Adrenal gland (tissue), 12 donors: Measurements from ENCODE around the gene TIMMDC1. TPM values are rescaled to one million over a fixed set of nuclear protein-coding genes. Genes with fewer than 3 reads are reported as not detected.

Source experiments
- DNase-seq, 7 donors: peaks; one replicate each; pipeline ENCODE4 v3.0.0-alpha.2; 2019 to 2020
- H3K27ac ChIP-seq, 5 donors: fragments of 200-600 bp; sonication (generic) in 4 of 5; 1 replicate in 3 of 5; 2 replicates in 2 of 5; pipeline versions ENCODE4 v1.5.1 to v1.8.0; 2016 to 2020; ENCODE audit warnings: mild to moderate bottlenecking in 1 of 5
- H3K27me3 ChIP-seq: fragments of 200-600 bp; 2 replicates; pipeline ENCODE4 v1.8.0; 2021
- H3K36me3 ChIP-seq, 2 donors: fragments of 200-600 bp; replicated peaks in 1 of 2; 1 replicate in 1 of 2; 2 replicates in 1 of 2; pipeline versions ENCODE4 v1.5.1 to v1.8.0; 2018 to 2022
- H3K4me1 ChIP-seq, 2 donors: fragments of 200-600 bp; replicated peaks in 1 of 2; 1 replicate in 1 of 2; 2 replicates in 1 of 2; pipeline versions ENCODE4 v1.5.1 to v1.8.0; 2018 to 2021
- H3K4me3 ChIP-seq, 4 donors: fragments of 200-600 bp; sonication (generic) in 3 of 4; one replicate each; pipeline ENCODE4 v1.5.1; 2016 to 2018
- H3K9me3 ChIP-seq, 3 donors: fragments of 200-600 bp; sonication (generic) in 1 of 3; replicated peaks in 1 of 3; 1 replicate in 2 of 3; 2 replicates in 1 of 3; pipeline versions ENCODE4 v1.5.1 to v1.8.0; 2016 to 2021
- CTCF ChIP-seq, 6 experiments: fragments of 450-650 bp in 4 of 6; fragments of 200-600 bp in 2 of 6; sonication (generic) in 1 of 6; IDR thresholded peaks; 1 replicate in 5 of 6; 2 replicates in 1 of 6; pipeline versions ENCODE4 v1.5.1 to v1.8.0; 2016 to 2021; ENCODE audit warnings: antibody characterized with exemption in 6 of 6, mild to moderate bottlenecking in 2 of 6, moderate library complexity in 1 of 6
- POLR2A ChIP-seq, 2 donors: fragments of 450-650 bp; IDR thresholded peaks; one replicate each; pipeline ENCODE4 v1.6.1; 2017; ENCODE audit warnings: antibody characterized with exemption in 2 of 2, mild to moderate bottlenecking in 2 of 2, moderate library complexity in 1 of 2
- WGBS, 4 donors: extraction: QIAGEN DNeasy Blood & Tissue Kit in 2 of 4; methylation state at CpG; one replicate each; pipeline versions ENCODE4 v1.1.5 to v1.1.7; 2013 to 2017; 5-methylcytosine and 5-hydroxymethylcytosine counted together
- intact Hi-C, 2 donors: fragments of 100-400 bp; cut with DNase I; formaldehyde crosslinking; loops; one replicate each; pipeline versions ENCODE4 v1.14.1 to v1.15.0; 2022 to 2023
- polyA plus RNA-seq, 3 donors: library from polyadenylated mRNA; stranded (reverse); fragments of 200-250 nt in 2 of 3; fragments of 350-450 nt in 1 of 3; fragmentation: Illumina TruSeq in 1 of 3; extraction: RNeasy Lipid Tissue Mini Kit (QIAGEN cat#74804) in 1 of 3; gene quantifications; one replicate each; pipeline ENCODE4 v1.2.3, GENCODE V29; 2013 to 2014
- total RNA-seq, 9 donors: library from RNA; depleted of rRNA in 4 of 9; stranded (reverse); fragments of >200 nt in 4 of 9; fragments of 120-200 nt in 1 of 9; fragmentation: NEBNext Ultra II Directional in 1 of 9; extraction: Animal tissue kit (Norgen Biotek cat#: 25700) in 1 of 9; gene quantifications; one replicate each; pipeline versions ENCODE4 v1.1.0 to v1.2.4, GENCODE V29; 2013 to 2023
- donor health status: healthy with polysubstance abuse.
- donor health status: Bipolar disorder and iron deficiency.
- donor health status: DM: yes; HTN: yes; CAD: no.
- donor health status: DM: no; HTN: no; CAD: no.
- donor health status: DM: no; HTN: no; CAD: no.
- donor health status: DM: yes; HTN: yes; CAD: no.

The TIMMDC1 gene
- total and polyA plus RNA-seq, 12 donors: 53.9 to 147 (median 91.3) TPM

- H3K36me3 ChIP-seq: no peaks in the 10 kb centered on the region
- intact Hi-C loops: no loop called here
- H3K9me3 ChIP-seq: no peaks in the 10 kb centered on the region
- H3K4me3 ChIP-seq: no peak overlapping the region
- no peak overlapping the region for H3K27ac ChIP-seq
- no peaks in the 10 kb centered on the region for H3K4me1 ChIP-seq
- H3K27me3 ChIP-seq: no peaks in the 10 kb centered on the region
- DNase-seq: no peak
- WGBS, 4 donors: 71 to 79% (median 78%) methylated on average over 5 of the region's 5 CpGs
- TF ChIP-seq POLR2A (IDR thresholded peaks at IDR 0.05) (no peak), CTCF (IDR thresholded peaks at IDR 0.05) (no peak)
These were observed 55.6 kb downstream of the TIMMDC1 start for GRCh38 chr3:119553823-119554415.

GRCh38 chr3:119555309-119555735 lies 57.0 kb downstream of the TIMMDC1 start:
- Histone ChIP-seq H3K9me3 (no peaks in the 10 kb centered on the region), H3K27ac (no peak overlapping the region), H3K4me1 (no peaks in the 10 kb centered on the region), H3K4me3 (no peak overlapping the region), H3K36me3 (no peaks in the 10 kb centered on the region), H3K27me3 (no peaks in the 10 kb centered on the region)
- 53 to 62% (median 57%) methylated on average over 4 of the region's 4 CpGs for WGBS, 4 donors
- TF ChIP-seq CTCF (IDR thresholded peaks at IDR 0.05) (no peak), POLR2A (IDR thresholded peaks at IDR 0.05) (no peak)
- DNase-seq: peak in 4 of 7 donors; percentile 18 to 44 (median 28)
- intact Hi-C loops: no loop called here

GRCh38 chr3:119555929-119556328 lies 57.6 kb downstream of the TIMMDC1 start:
- intact Hi-C loops: no loop called here
- DNase-seq: no peak
- 86 to 92% (median 87%) methylated on average over 1 of the region's 1 CpG; no CpG with 5 or more reads in 1 of the 4 donors for WGBS, 4 donors

GRCh38 chr3:119557192-119557876 lies 59.0 kb downstream of the TIMMDC1 start:
- DNase-seq: no peak
- H3K4me1 ChIP-seq: no peaks in the 10 kb centered on the region
- no peaks in the 10 kb centered on the region for H3K36me3 ChIP-seq
- 80 to 93% (median 90%) methylated on average over 7 of the region's 7 CpGs for WGBS, 4 donors
- intact Hi-C loops: no loop called here
- H3K27me3 ChIP-seq: no peaks in the 10 kb centered on the region
- TF ChIP-seq POLR2A (IDR thresholded peaks at IDR 0.05) (no peak), CTCF (IDR thresholded peaks at IDR 0.05) (no peak)
- H3K27ac ChIP-seq: no peak overlapping the region
- no peaks in the 10 kb centered on the region for H3K9me3 ChIP-seq
- no peak overlapping the region for H3K4me3 ChIP-seq

More at GRCh38 chr3:119555929-119556328, 57.6 kb downstream of the TIMMDC1 start:
- H3K27ac ChIP-seq: no peak overlapping the region
- TF ChIP-seq CTCF (IDR thresholded peaks at IDR 0.05) (no peak), POLR2A (IDR thresholded peaks at IDR 0.05) (no peak)
- H3K36me3 ChIP-seq: no peaks in the 10 kb centered on the region
- no peaks in the 10 kb centered on the region for H3K27me3 ChIP-seq
- H3K9me3 ChIP-seq: no peaks in the 10 kb centered on the region
- H3K4me3 ChIP-seq: no peak overlapping the region
- no peaks in the 10 kb centered on the region for H3K4me1 ChIP-seq
